GM12892 (cell line): Measurements from ENCODE around the gene PTPN20.

Experiments used
- POLR2A ChIP-seq: IDR thresholded peaks from 2 replicates; pipeline ENCODE4 v1.6.1; 2011; ENCODE audit warnings: low read depth, low read length, control low read depth
- POLR2AphosphoS5 ChIP-seq: IDR thresholded peaks from 2 replicates; pipeline ENCODE4 v1.6.1; 2011; ENCODE audit warnings: low read depth, low read length, control low read depth
- TAF1 ChIP-seq: IDR thresholded peaks from 2 replicates; pipeline ENCODE4 v1.6.1; 2011; ENCODE audit warnings: low read depth, mild to moderate bottlenecking, control low read depth, low read length, borderline replicate concordance

- TF ChIP-seq TAF1 (no peak), POLR2A (no peak), POLR2AphosphoS5 (no peak)
Observed at GRCh38 chr10:47028466-47028865, 117.2 kb downstream of the PTPN20 start.
